ENCODE data around the gene RND3. TPM values are rescaled to one million over a fixed set of nuclear protein-coding genes. Genes with fewer than 3 reads are reported as not detected.

The RND3 gene
- total and polyA plus RNA-seq, 10 of the 15 experiments (the other 5 are each of a cell fraction or from before 2014, with no cell fraction given), result 0.38 to 18.3 (median 0.93) TPM

DNA sequence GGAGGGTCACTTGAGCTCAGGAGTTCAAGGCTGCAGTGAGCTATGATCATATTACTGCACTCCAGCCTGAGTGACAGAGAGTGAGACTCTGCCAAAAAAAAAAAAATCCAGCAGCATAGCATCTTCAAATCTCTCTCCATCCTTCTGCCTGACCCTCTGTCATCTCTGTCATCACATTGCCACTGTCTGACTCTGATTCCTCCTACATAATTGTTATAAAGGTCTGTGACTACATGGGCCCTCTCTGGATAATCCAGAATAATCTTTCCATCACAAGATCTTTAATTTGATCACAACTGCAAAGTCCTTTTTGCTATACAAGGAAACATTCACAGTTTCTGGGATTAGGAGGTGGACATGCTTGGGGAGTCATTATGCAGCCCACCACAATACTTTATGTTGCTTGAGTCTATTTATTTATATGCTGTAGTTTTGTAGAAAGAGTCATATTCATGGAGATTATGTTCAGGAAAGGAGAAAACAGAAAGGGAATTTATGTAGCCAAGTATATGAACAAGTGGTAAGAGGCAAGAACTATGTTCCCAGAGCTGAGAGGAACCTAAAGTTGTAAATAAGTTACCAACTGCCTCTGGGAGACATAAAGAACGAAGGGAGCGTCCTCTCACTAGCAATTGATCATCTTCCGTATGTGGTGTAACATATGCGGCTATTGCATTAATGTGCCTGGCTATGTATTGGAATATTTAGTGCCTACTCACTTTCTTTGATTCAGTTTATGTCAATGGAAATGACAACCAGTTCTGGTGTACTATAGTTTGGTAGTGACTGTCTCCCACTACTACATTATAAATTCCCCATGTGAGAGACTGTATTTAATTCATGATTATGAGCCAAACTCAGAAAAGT, 21.5 kb downstream of the RND3 start:
- no peak overlapping the region for H2AFZ ChIP-seq (ENCODE audit: control insufficient read depth, low read depth, low read length)
- no peak overlapping the region for H3K4me2 ChIP-seq (ENCODE audit: control insufficient read depth, insufficient read depth)
- ChIA-PET RAD21 (ENCODE audit: unreplicated experiment) (interaction anchor here (11.2 kb wide), 1 partner anchor 16 kb away, joined by 143 read pairs; no protein-coding TSS in a partner anchor), SMC1A (ENCODE audit: uncharacterized antibody, unreplicated experiment) (interaction anchor here (0.6 to 4.3 kb wide), 7 partner anchors 10 to 1032 kb away, joined by 3 to 30 read pairs (median 3); no protein-coding TSS in a partner anchor), CTCF (no interaction called here), POLR2A (interaction anchor here (0.6 to 2.6 kb wide), 4 partner anchors 11 to 88 kb away, joined by 3 to 9 read pairs (median 4); no protein-coding TSS in a partner anchor)
- no peak overlapping the region for H3K27ac ChIP-seq (ENCODE audit: control insufficient read depth, insufficient read depth)
- DNase-seq (ENCODE audit: low read depth, low spot score), result no peak
- WGBS (ENCODE audit: insufficient coverage, insufficient replicate concordance, low lambda C conversion rate, missing lambda C conversion rate), result 28% methylated on average over 4 of the region's 4 CpGs
- no peak overlapping the region for H3K4me3 ChIP-seq
- H3K9ac ChIP-seq (ENCODE audit: control insufficient read depth, insufficient read depth, low read length), result no peak overlapping the region
- no peak for ATAC-seq
- H3K36me3 ChIP-seq (ENCODE audit: control insufficient read depth in 2 of 2, insufficient read depth in 2 of 2, low read length in 1 of 2), result no peaks in the 10 kb centered on the region
- no TSS peak for BruUV-seq (replicated peaks)
- no peaks in the 10 kb centered on the region; a peak in 1 of 4 replicates for H3K27me3 ChIP-seq (replicated peaks in 1 of 2; ENCODE audit: control insufficient read depth in 2 of 2, insufficient read depth in 2 of 2, low read length in 1 of 2)
- H4K20me1 ChIP-seq (ENCODE audit: control insufficient read depth, insufficient read depth), result no peaks in the 10 kb centered on the region
- intact Hi-C loops (cut with micrococcal nuclease; ENCODE audit: unreplicated experiment) (no loop called here), in situ Hi-C loops (cut with MboI) (no loop called here)
- FAIRE-seq, result no peak
- no peaks in the 10 kb centered on the region for H3K4me1 ChIP-seq (ENCODE audit: control insufficient read depth, insufficient read depth, low read length)
- no peaks in the 10 kb centered on the region for H3K9me3 ChIP-seq (replicated peaks; ENCODE audit: control insufficient read depth, insufficient read depth, low read length)
- H3K79me2 ChIP-seq (ENCODE audit: control insufficient read depth, insufficient read depth, low read length), result no peaks in the 10 kb centered on the region
- TF ChIP-seq POU2F2 (IDR thresholded peaks at IDR 0.05; ENCODE audit: borderline replicate concordance, low read depth, low read length) (no peak), POLR2AphosphoS2 (IDR thresholded peaks at IDR 0.05; ENCODE audit: low read depth, low read length) (no peak), RUNX3 (IDR thresholded peaks at IDR 0.05; ENCODE audit: low read length) (no peak), EP300 (IDR thresholded peaks at IDR 0.05; ENCODE audit: borderline replicate concordance in 1 of 2, control insufficient read depth in 1 of 2, low read depth in 2 of 2, low read length in 2 of 2) (no peak), EGR1 (IDR thresholded peaks at IDR 0.05; ENCODE audit: borderline replicate concordance in 1 of 2, low read depth in 2 of 2, low read length in 2 of 2) (no peak), ZZZ3 (IDR thresholded peaks at IDR 0.05; ENCODE audit: control insufficient read depth, insufficient read length, low read depth) (no peak), WRNIP1 (IDR thresholded peaks at IDR 0.05; ENCODE audit: borderline replicate concordance, low read depth, low read length) (no peak), LARP7 (IDR thresholded peaks at IDR 0.05) (no peak), SMARCA5 (IDR thresholded peaks at IDR 0.05) (no peak), TAF1 (IDR thresholded peaks at IDR 0.05; ENCODE audit: borderline replicate concordance, low read depth, low read length) (no peak)
- TF ChIP-seq, protein P1, sequence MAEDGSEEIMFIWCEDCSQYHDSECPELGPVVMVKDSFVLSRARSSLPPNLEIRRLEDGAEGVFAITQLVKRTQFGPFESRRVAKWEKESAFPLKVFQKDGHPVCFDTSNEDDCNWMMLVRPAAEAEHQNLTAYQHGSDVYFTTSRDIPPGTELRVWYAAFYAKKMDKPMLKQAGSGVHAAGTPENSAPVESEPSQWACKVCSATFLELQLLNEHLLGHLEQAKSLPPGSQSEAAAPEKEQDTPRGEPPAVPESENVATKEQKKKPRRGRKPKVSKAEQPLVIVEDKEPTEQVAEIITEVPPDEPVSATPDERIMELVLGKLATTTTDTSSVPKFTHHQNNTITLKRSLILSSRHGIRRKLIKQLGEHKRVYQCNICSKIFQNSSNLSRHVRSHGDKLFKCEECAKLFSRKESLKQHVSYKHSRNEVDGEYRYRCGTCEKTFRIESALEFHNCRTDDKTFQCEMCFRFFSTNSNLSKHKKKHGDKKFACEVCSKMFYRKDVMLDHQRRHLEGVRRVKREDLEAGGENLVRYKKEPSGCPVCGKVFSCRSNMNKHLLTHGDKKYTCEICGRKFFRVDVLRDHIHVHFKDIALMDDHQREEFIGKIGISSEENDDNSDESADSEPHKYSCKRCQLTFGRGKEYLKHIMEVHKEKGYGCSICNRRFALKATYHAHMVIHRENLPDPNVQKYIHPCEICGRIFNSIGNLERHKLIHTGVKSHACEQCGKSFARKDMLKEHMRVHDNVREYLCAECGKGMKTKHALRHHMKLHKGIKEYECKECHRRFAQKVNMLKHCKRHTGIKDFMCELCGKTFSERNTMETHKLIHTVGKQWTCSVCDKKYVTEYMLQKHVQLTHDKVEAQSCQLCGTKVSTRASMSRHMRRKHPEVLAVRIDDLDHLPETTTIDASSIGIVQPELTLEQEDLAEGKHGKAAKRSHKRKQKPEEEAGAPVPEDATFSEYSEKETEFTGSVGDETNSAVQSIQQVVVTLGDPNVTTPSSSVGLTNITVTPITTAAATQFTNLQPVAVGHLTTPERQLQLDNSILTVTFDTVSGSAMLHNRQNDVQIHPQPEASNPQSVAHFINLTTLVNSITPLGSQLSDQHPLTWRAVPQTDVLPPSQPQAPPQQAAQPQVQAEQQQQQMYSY (CRISPR knock-in tag; IDR thresholded peaks at IDR 0.05), result no peak
- TF ChIP-seq, protein P2, sequence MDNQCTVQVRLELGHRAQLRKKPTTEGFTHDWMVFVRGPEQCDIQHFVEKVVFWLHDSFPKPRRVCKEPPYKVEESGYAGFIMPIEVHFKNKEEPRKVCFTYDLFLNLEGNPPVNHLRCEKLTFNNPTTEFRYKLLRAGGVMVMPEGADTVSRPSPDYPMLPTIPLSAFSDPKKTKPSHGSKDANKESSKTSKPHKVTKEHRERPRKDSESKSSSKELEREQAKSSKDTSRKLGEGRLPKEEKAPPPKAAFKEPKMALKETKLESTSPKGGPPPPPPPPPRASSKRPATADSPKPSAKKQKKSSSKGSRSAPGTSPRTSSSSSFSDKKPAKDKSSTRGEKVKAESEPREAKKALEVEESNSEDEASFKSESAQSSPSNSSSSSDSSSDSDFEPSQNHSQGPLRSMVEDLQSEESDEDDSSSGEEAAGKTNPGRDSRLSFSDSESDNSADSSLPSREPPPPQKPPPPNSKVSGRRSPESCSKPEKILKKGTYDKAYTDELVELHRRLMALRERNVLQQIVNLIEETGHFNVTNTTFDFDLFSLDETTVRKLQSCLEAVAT (IDR thresholded peaks at IDR 0.05), result no peak
- TF ChIP-seq, protein P3, sequence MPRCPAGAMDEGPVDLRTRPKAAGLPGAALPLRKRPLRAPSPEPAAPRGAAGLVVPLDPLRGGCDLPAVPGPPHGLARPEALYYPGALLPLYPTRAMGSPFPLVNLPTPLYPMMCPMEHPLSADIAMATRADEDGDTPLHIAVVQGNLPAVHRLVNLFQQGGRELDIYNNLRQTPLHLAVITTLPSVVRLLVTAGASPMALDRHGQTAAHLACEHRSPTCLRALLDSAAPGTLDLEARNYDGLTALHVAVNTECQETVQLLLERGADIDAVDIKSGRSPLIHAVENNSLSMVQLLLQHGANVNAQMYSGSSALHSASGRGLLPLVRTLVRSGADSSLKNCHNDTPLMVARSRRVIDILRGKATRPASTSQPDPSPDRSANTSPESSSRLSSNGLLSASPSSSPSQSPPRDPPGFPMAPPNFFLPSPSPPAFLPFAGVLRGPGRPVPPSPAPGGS (IDR thresholded peaks at IDR 0.05; ENCODE audit: borderline replicate concordance, insufficient read depth, low read depth, low read length, poor library complexity, severe bottlenecking), result no peak
- TF ChIP-seq, protein P4, sequence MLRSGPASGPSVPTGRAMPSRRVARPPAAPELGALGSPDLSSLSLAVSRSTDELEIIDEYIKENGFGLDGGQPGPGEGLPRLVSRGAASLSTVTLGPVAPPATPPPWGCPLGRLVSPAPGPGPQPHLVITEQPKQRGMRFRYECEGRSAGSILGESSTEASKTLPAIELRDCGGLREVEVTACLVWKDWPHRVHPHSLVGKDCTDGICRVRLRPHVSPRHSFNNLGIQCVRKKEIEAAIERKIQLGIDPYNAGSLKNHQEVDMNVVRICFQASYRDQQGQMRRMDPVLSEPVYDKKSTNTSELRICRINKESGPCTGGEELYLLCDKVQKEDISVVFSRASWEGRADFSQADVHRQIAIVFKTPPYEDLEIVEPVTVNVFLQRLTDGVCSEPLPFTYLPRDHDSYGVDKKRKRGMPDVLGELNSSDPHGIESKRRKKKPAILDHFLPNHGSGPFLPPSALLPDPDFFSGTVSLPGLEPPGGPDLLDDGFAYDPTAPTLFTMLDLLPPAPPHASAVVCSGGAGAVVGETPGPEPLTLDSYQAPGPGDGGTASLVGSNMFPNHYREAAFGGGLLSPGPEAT (IDR thresholded peaks at IDR 0.05; ENCODE audit: low read depth), result no peak
